ENCODE results near the gene TOGARAM2. TPM values are rescaled to one million over a fixed set of nuclear protein-coding genes. Genes with fewer than 3 reads are reported as not detected.

The TOGARAM2 gene
- total RNA-seq, 1 experiment from 2014 or later, result 0.76 TPM

DNA sequence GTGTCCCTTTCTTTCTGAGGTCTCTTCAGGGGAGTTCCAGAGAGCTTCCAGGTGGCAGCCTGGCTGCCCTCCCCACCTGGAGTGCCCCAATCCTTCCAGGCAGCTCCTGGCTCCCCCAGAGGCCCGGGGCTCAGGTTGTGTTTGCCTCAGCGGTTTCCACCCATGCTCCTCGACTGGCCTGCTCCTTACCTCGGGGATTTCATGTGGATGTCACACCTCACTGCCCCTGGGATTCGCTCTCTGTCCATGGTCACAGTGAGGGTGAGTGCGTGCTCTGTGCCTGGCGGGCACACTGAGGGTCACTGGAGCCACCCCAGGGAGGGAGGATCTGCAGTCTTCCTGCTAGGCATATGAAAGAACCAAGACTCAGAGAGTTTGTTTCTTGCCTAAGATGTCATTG lies 2.1 kb upstream of the TOGARAM2 start:
- no peak for ATAC-seq
- Histone ChIP-seq H3K4me3 (replicated peaks in 1 of 2; ENCODE audit: low read depth in 1 of 2, low read length in 2 of 2) (no peak overlapping the region), H3K79me2 (ENCODE audit: insufficient read depth, low read length) (no peaks in the 10 kb centered on the region), H3K27me3 (ENCODE audit: insufficient read depth, low read length) (no peaks in the 10 kb centered on the region), H3K36me3 (ENCODE audit: control insufficient read depth in 1 of 2, insufficient read depth in 2 of 2, low read length in 2 of 2) (no peaks in the 10 kb centered on the region), H3K9ac (ENCODE audit: low read length) (no peak overlapping the region), H3K27ac (ENCODE audit: low read depth, low read length) (no peak overlapping the region), H3K9me2 (ENCODE audit: insufficient read depth) (no peaks in the 10 kb centered on the region), H4K20me1 (ENCODE audit: insufficient read depth) (no peaks in the 10 kb centered on the region), H3K4me1 (ENCODE audit: control insufficient read depth in 1 of 2, insufficient read depth in 2 of 2, low read length in 2 of 2) (peaks cover 0 to 12% of the 10 kb centered on the region in 2 experiments; a peak in 1 of 4 replicates), H2AFZ (ENCODE audit: low read depth, low read length, poor library complexity, severe bottlenecking) (no peak overlapping the region), H3K4me2 (ENCODE audit: low read length) (no peak overlapping the region), H3K9me3 (ENCODE audit: control insufficient read depth in 1 of 2, insufficient read depth in 1 of 2, low read depth in 1 of 2, low read length in 2 of 2) (no peaks in the 10 kb centered on the region; a peak in 1 of 4 replicates)
- RAD21 ChIA-PET (ENCODE audit: low non-redundant PET in 1 of 2, low total read pairs in 2 of 2, uncharacterized antibody in 2 of 2, unreplicated experiment in 2 of 2), result no interaction called here
- POLR2A ChIA-PET, result no interaction called here
- intact Hi-C loops (cut with micrococcal nuclease), result no loop called here
- DNase-seq (ENCODE audit: low read depth, low spot score), result no peak
- CTCF ChIA-PET, result no interaction called here
- no TSS peak for BruUV-seq (replicated peaks)
- TF ChIP-seq, protein P1, sequence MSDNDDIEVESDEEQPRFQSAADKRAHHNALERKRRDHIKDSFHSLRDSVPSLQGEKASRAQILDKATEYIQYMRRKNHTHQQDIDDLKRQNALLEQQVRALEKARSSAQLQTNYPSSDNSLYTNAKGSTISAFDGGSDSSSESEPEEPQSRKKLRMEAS (IDR thresholded peaks at IDR 0.05), result no peak
- no peak for TF ChIP-seq ELF1 (IDR thresholded peaks at IDR 0.05; ENCODE audit: borderline replicate concordance, low read depth)
- TF ChIP-seq SIN3A (IDR thresholded peaks at IDR 0.05; ENCODE audit: low read depth), result no peak
- no peak for TF ChIP-seq FOSL1 (IDR thresholded peaks at IDR 0.05; ENCODE audit: low read depth)
- TF ChIP-seq CBX3 (IDR thresholded peaks at IDR 0.05; ENCODE audit: low read depth), result no peak
- TF ChIP-seq EGR1 (IDR thresholded peaks at IDR 0.05; ENCODE audit: low read depth), result no peak
- no peak for TF ChIP-seq EZH2phosphoT487 (IDR thresholded peaks at IDR 0.05; ENCODE audit: borderline replicate concordance)
- no peak for TF ChIP-seq ZNF274 (IDR thresholded peaks at IDR 0.05; ENCODE audit: low read depth, low read length)
- TF ChIP-seq, protein P2, sequence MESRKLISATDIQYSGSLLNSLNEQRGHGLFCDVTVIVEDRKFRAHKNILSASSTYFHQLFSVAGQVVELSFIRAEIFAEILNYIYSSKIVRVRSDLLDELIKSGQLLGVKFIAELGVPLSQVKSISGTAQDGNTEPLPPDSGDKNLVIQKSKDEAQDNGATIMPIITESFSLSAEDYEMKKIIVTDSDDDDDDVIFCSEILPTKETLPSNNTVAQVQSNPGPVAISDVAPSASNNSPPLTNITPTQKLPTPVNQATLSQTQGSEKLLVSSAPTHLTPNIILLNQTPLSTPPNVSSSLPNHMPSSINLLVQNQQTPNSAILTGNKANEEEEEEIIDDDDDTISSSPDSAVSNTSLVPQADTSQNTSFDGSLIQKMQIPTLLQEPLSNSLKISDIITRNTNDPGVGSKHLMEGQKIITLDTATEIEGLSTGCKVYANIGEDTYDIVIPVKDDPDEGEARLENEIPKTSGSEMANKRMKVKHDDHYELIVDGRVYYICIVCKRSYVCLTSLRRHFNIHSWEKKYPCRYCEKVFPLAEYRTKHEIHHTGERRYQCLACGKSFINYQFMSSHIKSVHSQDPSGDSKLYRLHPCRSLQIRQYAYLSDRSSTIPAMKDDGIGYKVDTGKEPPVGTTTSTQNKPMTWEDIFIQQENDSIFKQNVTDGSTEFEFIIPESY (IDR thresholded peaks at IDR 0.05; ENCODE audit: extremely low read depth, insufficient replicate concordance, low read length), result no peak
- no peak for TF ChIP-seq TCF7L2 (IDR thresholded peaks at IDR 0.05; ENCODE audit: borderline replicate concordance, extremely low read depth, insufficient read depth, insufficient read length)
- no peak for TF ChIP-seq YY1 (IDR thresholded peaks at IDR 0.05; ENCODE audit: extremely low read depth, insufficient replicate concordance, low read depth, low read length)
- TF ChIP-seq SP1 (IDR thresholded peaks at IDR 0.05; ENCODE audit: low read depth), result no peak
- TF ChIP-seq, protein P3, sequence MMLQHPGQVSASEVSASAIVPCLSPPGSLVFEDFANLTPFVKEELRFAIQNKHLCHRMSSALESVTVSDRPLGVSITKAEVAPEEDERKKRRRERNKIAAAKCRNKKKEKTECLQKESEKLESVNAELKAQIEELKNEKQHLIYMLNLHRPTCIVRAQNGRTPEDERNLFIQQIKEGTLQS (IDR thresholded peaks at IDR 0.05), result no peak
- TF ChIP-seq, protein P4, sequence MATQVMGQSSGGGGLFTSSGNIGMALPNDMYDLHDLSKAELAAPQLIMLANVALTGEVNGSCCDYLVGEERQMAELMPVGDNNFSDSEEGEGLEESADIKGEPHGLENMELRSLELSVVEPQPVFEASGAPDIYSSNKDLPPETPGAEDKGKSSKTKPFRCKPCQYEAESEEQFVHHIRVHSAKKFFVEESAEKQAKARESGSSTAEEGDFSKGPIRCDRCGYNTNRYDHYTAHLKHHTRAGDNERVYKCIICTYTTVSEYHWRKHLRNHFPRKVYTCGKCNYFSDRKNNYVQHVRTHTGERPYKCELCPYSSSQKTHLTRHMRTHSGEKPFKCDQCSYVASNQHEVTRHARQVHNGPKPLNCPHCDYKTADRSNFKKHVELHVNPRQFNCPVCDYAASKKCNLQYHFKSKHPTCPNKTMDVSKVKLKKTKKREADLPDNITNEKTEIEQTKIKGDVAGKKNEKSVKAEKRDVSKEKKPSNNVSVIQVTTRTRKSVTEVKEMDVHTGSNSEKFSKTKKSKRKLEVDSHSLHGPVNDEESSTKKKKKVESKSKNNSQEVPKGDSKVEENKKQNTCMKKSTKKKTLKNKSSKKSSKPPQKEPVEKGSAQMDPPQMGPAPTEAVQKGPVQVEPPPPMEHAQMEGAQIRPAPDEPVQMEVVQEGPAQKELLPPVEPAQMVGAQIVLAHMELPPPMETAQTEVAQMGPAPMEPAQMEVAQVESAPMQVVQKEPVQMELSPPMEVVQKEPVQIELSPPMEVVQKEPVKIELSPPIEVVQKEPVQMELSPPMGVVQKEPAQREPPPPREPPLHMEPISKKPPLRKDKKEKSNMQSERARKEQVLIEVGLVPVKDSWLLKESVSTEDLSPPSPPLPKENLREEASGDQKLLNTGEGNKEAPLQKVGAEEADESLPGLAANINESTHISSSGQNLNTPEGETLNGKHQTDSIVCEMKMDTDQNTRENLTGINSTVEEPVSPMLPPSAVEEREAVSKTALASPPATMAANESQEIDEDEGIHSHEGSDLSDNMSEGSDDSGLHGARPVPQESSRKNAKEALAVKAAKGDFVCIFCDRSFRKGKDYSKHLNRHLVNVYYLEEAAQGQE (IDR thresholded peaks at IDR 0.05; ENCODE audit: low read depth), result no peak
- TF ChIP-seq CEBPB (IDR thresholded peaks at IDR 0.05; ENCODE audit: low read depth), result no peak
